CD14-positive monocyte (primary cell): ENCODE measurements around the gene PMP22. TPM values are rescaled to one million over a fixed set of nuclear protein-coding genes. Genes with fewer than 3 reads are reported as not detected.

Experiments
- DNase-seq, 3 donors: peaks; one replicate each; pipeline ENCODE4 v3.0.0-alpha.2; 2011 to 2022
- H2AFZ ChIP-seq: 2 replicates; pipeline ENCODE4 v1.6.0; 2012; ENCODE audit warnings: mild to moderate bottlenecking, low read depth, low read length, inconsistent platforms; ENCODE audit not compliant: insufficient read depth, poor library complexity, severe bottlenecking
- H3K27ac ChIP-seq, 2 donors: 1 replicate in 1 of 2; 2 replicates in 1 of 2; pipeline ENCODE4 v1.5.1; 2012 to 2013; ENCODE audit warnings: low read length in 2 of 2, control low read depth in 1 of 2, inconsistent platforms in 1 of 2, low read depth in 1 of 2, mild to moderate bottlenecking in 1 of 2
- H3K27me3 ChIP-seq, 2 donors: one replicate each; pipeline versions ENCODE4 v1.6.0 to v1.6.1; 2011 to 2013; ENCODE audit warnings: low read length in 2 of 2; ENCODE audit not compliant: control insufficient read depth in 2 of 2, insufficient read depth in 2 of 2
- H3K36me3 ChIP-seq, 2 donors: replicated peaks in 1 of 2; 1 replicate in 1 of 2; 2 replicates in 1 of 2; pipeline versions ENCODE4 v1.5.1 to v1.6.1; 2012 to 2013; ENCODE audit warnings: low read length in 2 of 2, control low read depth in 1 of 2, inconsistent platforms in 1 of 2, mild to moderate bottlenecking in 1 of 2; ENCODE audit not compliant: insufficient read depth in 2 of 2, control insufficient read depth in 1 of 2
- H3K4me1 ChIP-seq, 2 donors: 1 replicate in 1 of 2; 2 replicates in 1 of 2; pipeline versions ENCODE4 v1.5.1 to v1.6.1; 2012 to 2013; ENCODE audit warnings: low read length in 2 of 2, control low read depth in 1 of 2, inconsistent platforms in 1 of 2, mild to moderate bottlenecking in 1 of 2, moderate library complexity in 1 of 2; ENCODE audit not compliant: insufficient read depth in 2 of 2, control insufficient read depth in 1 of 2
- H3K4me2 ChIP-seq: replicated peaks from 2 replicates; pipeline ENCODE3; 2012; ENCODE audit warnings: low read length, moderate library complexity, mild to moderate bottlenecking; ENCODE audit not compliant: poor library complexity, severe bottlenecking; ENCODE audit errors: extremely low read depth
- H3K4me3 ChIP-seq, 3 experiments: fragments of 200-600 bp in 1 of 3; sonication (generic) in 1 of 3; replicated peaks in 1 of 3; 1 replicate in 2 of 3; 2 replicates in 1 of 3; pipeline ENCODE4 v1.5.1; 2011 to 2013; ENCODE audit warnings: low read length in 3 of 3, mild to moderate bottlenecking in 3 of 3, control low read depth in 2 of 3, low read depth in 2 of 3, inconsistent platforms in 1 of 3, moderate library complexity in 1 of 3
- H3K79me2 ChIP-seq: 2 replicates; pipeline ENCODE4 v1.6.0; 2012; ENCODE audit warnings: mild to moderate bottlenecking, control low read depth, inconsistent platforms, low read length, moderate library complexity; ENCODE audit not compliant: insufficient read depth
- H3K9ac ChIP-seq: 2 replicates; pipeline ENCODE4 v1.6.0; 2017; ENCODE audit warnings: low read length, mild to moderate bottlenecking; ENCODE audit not compliant: insufficient read depth, poor library complexity, severe bottlenecking
- H3K9me3 ChIP-seq, 2 donors: replicated peaks in 1 of 2; 1 replicate in 1 of 2; 2 replicates in 1 of 2; pipeline versions ENCODE4 v1.5.1 to v1.6.1; 2012 to 2013; ENCODE audit warnings: low read length in 2 of 2, control low read depth in 1 of 2; ENCODE audit not compliant: control insufficient read depth in 1 of 2, insufficient read depth in 1 of 2
- H4K20me1 ChIP-seq: 2 replicates; pipeline ENCODE4 v1.6.0; 2012; ENCODE audit warnings: mild to moderate bottlenecking, low read length, control low read depth, moderate library complexity; ENCODE audit not compliant: insufficient read depth
- H3K27ac Mint-ChIP-seq, 7 donors: one replicate each; pipeline ENCODE4 v1.8.0; 2020; ENCODE audit warnings: mild to moderate bottlenecking in 7 of 7, mixed read lengths in 7 of 7, moderate library complexity in 6 of 7, inconsistent platforms in 2 of 7
- H3K27me3 Mint-ChIP-seq, 3 donors: one replicate each; pipeline ENCODE4 v1.8.0; 2021 to 2022; ENCODE audit warnings: low read depth in 3 of 3, mild to moderate bottlenecking in 3 of 3, mixed read lengths in 3 of 3, moderate library complexity in 3 of 3, inconsistent platforms in 1 of 3
- H3K36me3 Mint-ChIP-seq, 2 donors: one replicate each; pipeline ENCODE4 v1.8.0; 2020; ENCODE audit warnings: mixed read lengths in 2 of 2, inconsistent platforms in 1 of 2, mild to moderate bottlenecking in 1 of 2
- H3K4me1 Mint-ChIP-seq: one replicate; pipeline ENCODE4 v1.8.0; 2020; ENCODE audit warnings: mild to moderate bottlenecking, mixed read lengths
- H3K4me3 Mint-ChIP-seq, 2 donors: one replicate each; pipeline ENCODE4 v1.8.0; 2020; ENCODE audit warnings: mild to moderate bottlenecking in 2 of 2, mixed read lengths in 2 of 2, moderate library complexity in 1 of 2
- H3K9me3 Mint-ChIP-seq, 7 donors: one replicate each; pipeline ENCODE4 v1.8.0; 2020 to 2022; ENCODE audit warnings: mixed read lengths in 7 of 7, mild to moderate bottlenecking in 6 of 7, moderate library complexity in 6 of 7, inconsistent platforms in 2 of 7
- WGBS: methylation state at CpG from one replicate; pipeline ENCODE4 v1.1.5; 2013; ENCODE audit warnings: missing lambda C conversion rate; ENCODE audit not compliant: insufficient coverage; 5-methylcytosine and 5-hydroxymethylcytosine counted together
- intact Hi-C, 2 donors: fragments of 100-400 bp; cut with micrococcal nuclease; formaldehyde crosslinking; loops; one replicate each; pipeline versions ENCODE4 v1.15.0 to v1.15.1; 2023
- polyA plus RNA-seq, 3 donors: library from polyadenylated mRNA; depleted of rRNA in 1 of 3; unstranded in 2 of 3; stranded (reverse) in 1 of 3; fragments of 300-500 nt in 2 of 3; fragments of >200 nt in 1 of 3; fragmentation: Illumina TruSeq in 2 of 3; gene quantifications; 1 replicate in 2 of 3; 2 replicates in 1 of 3; pipeline ENCODE4 v1.2.3, GENCODE V29; 2012 to 2021
- TF ChIP-seq, protein P1 (sequence below): fragments of 200-600 bp; IDR thresholded peaks from one replicate; pipeline ENCODE4 v1.8.0; 2022; ENCODE audit warnings: antibody characterized with exemption, mild to moderate bottlenecking

The PMP22 gene
- polyA plus RNA-seq, 3 donors: 1.2 to 3.9 (median 1.3) TPM

DNA sequence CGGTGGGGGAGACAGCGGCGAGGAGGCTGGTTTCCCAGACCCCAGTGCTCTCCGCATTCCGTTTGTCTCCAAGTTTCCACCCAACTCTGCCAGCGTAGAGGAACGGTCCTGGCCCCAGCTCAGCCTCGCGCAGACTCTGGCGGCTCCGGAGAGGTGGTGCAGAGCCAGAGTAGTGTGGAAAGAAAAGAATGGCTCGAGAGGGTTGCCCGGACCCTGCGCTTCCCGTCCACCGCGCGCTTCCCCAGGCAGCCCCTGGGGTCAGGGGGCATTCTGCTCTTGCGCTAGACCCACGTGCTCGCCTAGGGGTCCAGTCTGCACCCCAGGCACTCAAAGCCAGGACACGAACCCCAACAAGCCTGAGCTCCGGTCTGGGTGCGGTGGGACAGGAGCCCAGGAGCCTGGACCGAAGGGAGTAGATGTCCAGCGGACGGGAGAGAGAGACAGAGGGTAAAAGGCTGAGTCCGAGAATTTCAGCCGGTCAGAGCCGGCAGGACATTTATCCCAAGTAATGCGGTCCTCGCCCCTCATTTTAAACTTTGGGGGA, 3.8 kb downstream of the PMP22 start:
- peak overlapping the region; percentile 90 for H2AFZ ChIP-seq
- Mint-ChIP-seq H3K4me1 (peaks cover 48% of the 10 kb centered on the region), H3K36me3 (peaks cover 3 to 6% of the 10 kb centered on the region in 2 donors), H3K4me3 (peak overlapping the region; percentile 93 to 98), H3K27me3 (peaks cover 64 to 75% (median 74%) of the 10 kb centered on the region in 3 donors), H3K27ac (peak overlapping the region in 4 of 7 donors; percentile 22 to 82 (median 50)), H3K9me3 (peaks cover 0 to 15% (median 3%) of the 10 kb centered on the region in 7 donors)
- no peaks in the 10 kb centered on the region for H4K20me1 ChIP-seq
- peaks cover 43% of the 10 kb centered on the region in 2 donors for H3K4me1 ChIP-seq
- H3K27ac ChIP-seq: no peak overlapping the region
- TF ChIP-seq, protein P1, sequence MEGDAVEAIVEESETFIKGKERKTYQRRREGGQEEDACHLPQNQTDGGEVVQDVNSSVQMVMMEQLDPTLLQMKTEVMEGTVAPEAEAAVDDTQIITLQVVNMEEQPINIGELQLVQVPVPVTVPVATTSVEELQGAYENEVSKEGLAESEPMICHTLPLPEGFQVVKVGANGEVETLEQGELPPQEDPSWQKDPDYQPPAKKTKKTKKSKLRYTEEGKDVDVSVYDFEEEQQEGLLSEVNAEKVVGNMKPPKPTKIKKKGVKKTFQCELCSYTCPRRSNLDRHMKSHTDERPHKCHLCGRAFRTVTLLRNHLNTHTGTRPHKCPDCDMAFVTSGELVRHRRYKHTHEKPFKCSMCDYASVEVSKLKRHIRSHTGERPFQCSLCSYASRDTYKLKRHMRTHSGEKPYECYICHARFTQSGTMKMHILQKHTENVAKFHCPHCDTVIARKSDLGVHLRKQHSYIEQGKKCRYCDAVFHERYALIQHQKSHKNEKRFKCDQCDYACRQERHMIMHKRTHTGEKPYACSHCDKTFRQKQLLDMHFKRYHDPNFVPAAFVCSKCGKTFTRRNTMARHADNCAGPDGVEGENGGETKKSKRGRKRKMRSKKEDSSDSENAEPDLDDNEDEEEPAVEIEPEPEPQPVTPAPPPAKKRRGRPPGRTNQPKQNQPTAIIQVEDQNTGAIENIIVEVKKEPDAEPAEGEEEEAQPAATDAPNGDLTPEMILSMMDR: no peak
- H3K4me3 ChIP-seq: peak overlapping the region in 2 of 3 experiments; percentile 2 to 78
- peaks cover 2 to 17% of the 10 kb centered on the region in 2 donors for H3K9me3 ChIP-seq
- H3K36me3 ChIP-seq: no peaks in the 10 kb centered on the region
- H3K4me2 ChIP-seq: peak overlapping the region; percentile 79
- no peak overlapping the region for H3K9ac ChIP-seq
- H3K79me2 ChIP-seq: no peaks in the 10 kb centered on the region
- DNase-seq: no peak
- intact Hi-C loops: loop anchor here (5.0 kb wide), 2 partner anchors 241 to 736 kb away; partner anchors contain the start of genes TTC19 (in 1 of the 2) and ZSWIM7 (in 1 of the 2)
- 4% methylated on average over 23 of the region's 32 CpGs for whole genome bisulfite sequencing
- H3K27me3 ChIP-seq: peaks cover 40 to 64% of the 10 kb centered on the region in 2 donors

DNA sequence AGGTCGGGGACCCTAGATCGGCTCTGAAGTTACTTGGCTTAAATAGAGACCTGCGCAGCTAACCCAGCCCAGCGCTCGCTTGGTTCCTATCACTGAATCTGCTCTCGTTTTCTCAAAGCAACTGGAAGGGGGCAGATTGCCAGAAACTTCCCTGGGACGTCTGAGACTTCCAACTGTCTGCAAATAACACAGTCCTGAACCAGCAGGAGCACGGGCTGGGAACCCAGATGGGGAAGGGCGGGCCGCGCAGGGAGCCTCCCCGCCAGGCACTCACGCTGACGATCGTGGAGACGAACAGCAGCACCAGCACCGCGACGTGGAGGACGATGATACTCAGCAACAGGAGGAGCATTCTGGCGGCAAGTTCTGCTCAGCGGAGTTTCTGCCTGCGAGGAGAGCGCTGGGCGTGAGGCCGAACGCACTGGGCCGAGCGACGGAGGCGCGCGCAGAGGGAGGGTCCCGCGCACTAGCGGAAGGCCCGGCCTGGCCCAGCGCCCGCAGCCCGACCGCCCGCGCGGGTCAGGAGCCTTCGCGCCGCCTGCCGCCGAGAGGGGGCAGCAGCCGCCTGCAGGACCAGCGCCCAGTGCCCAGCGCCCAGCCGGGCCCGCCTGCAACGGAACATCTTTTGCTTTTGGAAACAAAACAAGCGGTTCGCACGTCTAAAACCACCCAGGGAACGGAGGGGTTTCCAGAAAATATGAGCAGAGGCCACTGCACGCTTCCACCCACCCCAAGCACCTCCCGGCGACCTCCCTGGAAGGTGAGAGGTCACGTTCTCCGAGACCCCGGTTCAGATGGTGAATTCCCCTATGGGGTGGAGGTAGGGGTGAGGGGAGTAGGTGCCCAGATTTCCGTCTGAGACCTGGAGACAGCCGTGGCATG, 4.5 kb downstream of the PMP22 start:
- Histone ChIP-seq H3K4me1 (peaks cover 43% of the 10 kb centered on the region in 2 donors), H4K20me1 (no peaks in the 10 kb centered on the region), H3K4me3 (peak overlapping the region; percentile 43 to 78 (median 50)), H3K9me3 (peaks cover 2 to 17% of the 10 kb centered on the region in 2 donors), H2AFZ (peak overlapping the region; percentile 90), H3K27ac (no peak overlapping the region), H3K4me2 (peak overlapping the region; percentile 79), H3K79me2 (no peaks in the 10 kb centered on the region), H3K36me3 (no peaks in the 10 kb centered on the region), H3K9ac (peak overlapping the region; percentile 44), H3K27me3 (peaks cover 37 to 58% of the 10 kb centered on the region in 2 donors)
- TF ChIP-seq, protein P1: peak; percentile 83
- intact Hi-C loops: loop anchor here (1.0 to 5.0 kb wide), 3 partner anchors 242 to 737 kb away; partner anchors contain the start of genes TTC19 (in 1 of the 2) and ZSWIM7 (in 1 of the 2)
- Mint-ChIP-seq H3K9me3 (peaks cover 0 to 15% (median 3%) of the 10 kb centered on the region in 7 donors), H3K27ac (peak overlapping the region; percentile 47 to 84 (median 79)), H3K36me3 (peaks cover 3 to 6% of the 10 kb centered on the region in 2 donors), H3K27me3 (peaks cover 64 to 79% (median 71%) of the 10 kb centered on the region in 3 donors), H3K4me3 (peak overlapping the region; percentile 93 to 98), H3K4me1 (peaks cover 48% of the 10 kb centered on the region)
- WGBS: under 1% methylated on average over 56 of the region's 67 CpGs
- DNase-seq: peak; percentile 50 to 71 (median 65)
